ENCODE data around the gene PRICKLE4.

PRICKLE4 gene

GRCh38 chr6:41737591-41738130 lies 42.9 kb upstream of the PRICKLE4 start:
- no peak for DNase-seq (ENCODE audit: low spot score)
- in situ Hi-C loops (cut with MboI; ENCODE audit: low pct_unique_long_range_greater_than_20kb, low sequenced_read_pairs, unreplicated experiment), result no loop called here
- no peak for TF ChIP-seq CTCF (IDR thresholded peaks at IDR 0.05; ENCODE audit: extremely low read depth, insufficient read depth, missing control alignments)

- no peak for DNase-seq (ENCODE audit: low spot score)
- in situ Hi-C loops (cut with MboI; ENCODE audit: low pct_unique_long_range_greater_than_20kb, low sequenced_read_pairs, unreplicated experiment), result no loop called here
- no peak for TF ChIP-seq CTCF (IDR thresholded peaks at IDR 0.05; ENCODE audit: extremely low read depth, insufficient read depth, missing control alignments)
These were observed 41.5 kb upstream of the PRICKLE4 start for GRCh38 chr6:41739041-41739440.

- in situ Hi-C loops (cut with MboI; ENCODE audit: low pct_unique_long_range_greater_than_20kb, low sequenced_read_pairs, unreplicated experiment), result no loop called here
- DNase-seq (ENCODE audit: low spot score), result no peak
- TF ChIP-seq CTCF (IDR thresholded peaks at IDR 0.05; ENCODE audit: extremely low read depth, insufficient read depth, missing control alignments), result no peak
These were observed 40.0 kb upstream of the PRICKLE4 start for GRCh38 chr6:41740366-41741162.

- no peak for TF ChIP-seq CTCF (IDR thresholded peaks at IDR 0.05; ENCODE audit: extremely low read depth, insufficient read depth, missing control alignments)
- in situ Hi-C loops (cut with MboI; ENCODE audit: low pct_unique_long_range_greater_than_20kb, low sequenced_read_pairs, unreplicated experiment), result no loop called here
- no peak for DNase-seq (ENCODE audit: low spot score)
These were observed 38.7 kb upstream of the PRICKLE4 start for GRCh38 chr6:41741625-41742490.

GRCh38 chr6:41743406-41744235 lies 37.0 kb upstream of the PRICKLE4 start:
- TF ChIP-seq CTCF (IDR thresholded peaks at IDR 0.05; ENCODE audit: extremely low read depth, insufficient read depth, missing control alignments), result no peak
- in situ Hi-C loops (cut with MboI; ENCODE audit: low pct_unique_long_range_greater_than_20kb, low sequenced_read_pairs, unreplicated experiment), result no loop called here
- DNase-seq (ENCODE audit: low spot score), result no peak
